Measurements from ENCODE around the gene MLN.

MLN gene

GRCh38 chr6:33789550-33789895 lies 14.3 kb downstream of the MLN start:
- no peaks in the 10 kb centered on the region for H3K27me3 ChIP-seq (ENCODE audit: insufficient read depth, low read length, poor library complexity, severe bottlenecking)
- H3F3A ChIP-seq (ENCODE audit: low read depth), result no peaks in the 10 kb centered on the region
- H3K36me3 ChIP-seq (ENCODE audit: insufficient read depth, low read length), result no peaks in the 10 kb centered on the region; the same call in 1 of the 2 replicates
- H3K4me2 ChIP-seq (ENCODE audit: low read depth, low read length, poor library complexity, severe bottlenecking), result peak overlapping the region; percentile 92
- no peaks in the 10 kb centered on the region for H3K9me3 ChIP-seq (ENCODE audit: insufficient read depth, low read depth, low read length)
- peak overlapping the region; percentile 93 for H3K4me3 ChIP-seq (ENCODE audit: low read length, poor library complexity, severe bottlenecking)
- peaks cover 33% of the 10 kb centered on the region for H4K20me1 ChIP-seq (ENCODE audit: insufficient read depth, low read length, poor library complexity, severe bottlenecking)
- peak overlapping the region; percentile 67 for H2AFZ ChIP-seq (ENCODE audit: low read length)
- H3K9me2 ChIP-seq (replicated peaks; ENCODE audit: low read depth, low read length), result no peaks in the 10 kb centered on the region
- H3K9ac ChIP-seq (ENCODE audit: low read depth, low read length, poor library complexity, severe bottlenecking), result peak overlapping the region; percentile 83
- peaks cover 52% of the 10 kb centered on the region for H3K79me2 ChIP-seq (ENCODE audit: insufficient read depth, low read length)
- H3K4me1 ChIP-seq (ENCODE audit: insufficient read depth, low read length, poor library complexity, severe bottlenecking), result peaks cover 46% of the 10 kb centered on the region
- TF ChIP-seq EZH2phosphoT487 (IDR thresholded peaks at IDR 0.05; ENCODE audit: borderline replicate concordance) (no peak), CTCF (conservative IDR thresholded peaks at IDR 0.05; ENCODE audit: low read length) (no peak)

GRCh38 chr6:33788694-33789549 lies 14.9 kb downstream of the MLN start, which contains the start of gene LEMD2:
TSS of gene LEMD2 (minus strand) at chr6:33789130. CDS start at chr6:33789116, 14 bp downstream.
- Histone ChIP-seq H3F3A (ENCODE audit: low read depth) (no peaks in the 10 kb centered on the region), H3K4me3 (ENCODE audit: low read length, poor library complexity, severe bottlenecking) (peak within 1 kb of the TSS; percentile 93), H3K9ac (ENCODE audit: low read depth, low read length, poor library complexity, severe bottlenecking) (peak within 1 kb of the TSS; percentile 83), H3K9me3 (ENCODE audit: insufficient read depth, low read depth, low read length) (no peaks in the 10 kb centered on the region), H3K79me2 (ENCODE audit: insufficient read depth, low read length) (peaks cover 54% of the 10 kb centered on the region), H2AFZ (ENCODE audit: low read length) (peak within 1 kb of the TSS; percentile 67), H3K4me1 (ENCODE audit: insufficient read depth, low read length, poor library complexity, severe bottlenecking) (peaks cover 46% of the 10 kb centered on the region), H3K4me2 (ENCODE audit: low read depth, low read length, poor library complexity, severe bottlenecking) (peak within 1 kb of the TSS; percentile 98), H4K20me1 (ENCODE audit: insufficient read depth, low read length, poor library complexity, severe bottlenecking) (peaks cover 34% of the 10 kb centered on the region), H3K27me3 (ENCODE audit: insufficient read depth, low read length, poor library complexity, severe bottlenecking) (no peaks in the 10 kb centered on the region), H3K36me3 (ENCODE audit: insufficient read depth, low read length) (peaks cover 2% of the 10 kb centered on the region; the same call in 1 of the 2 replicates), H3K9me2 (replicated peaks; ENCODE audit: low read depth, low read length) (no peaks in the 10 kb centered on the region)
- TF ChIP-seq CTCF (conservative IDR thresholded peaks at IDR 0.05; ENCODE audit: low read length) (no peak), EZH2phosphoT487 (IDR thresholded peaks at IDR 0.05; ENCODE audit: borderline replicate concordance) (no peak)

GRCh38 chr6:33787954-33788693 lies 15.7 kb downstream of the MLN start:
- Histone ChIP-seq H3K36me3 (ENCODE audit: insufficient read depth, low read length) (peaks cover 7% of the 10 kb centered on the region; the same call in 1 of the 2 replicates), H3K4me2 (ENCODE audit: low read depth, low read length, poor library complexity, severe bottlenecking) (peak overlapping the region; percentile 98), H3K79me2 (ENCODE audit: insufficient read depth, low read length) (peaks cover 60% of the 10 kb centered on the region), H3K27me3 (ENCODE audit: insufficient read depth, low read length, poor library complexity, severe bottlenecking) (no peaks in the 10 kb centered on the region), H3K4me1 (ENCODE audit: insufficient read depth, low read length, poor library complexity, severe bottlenecking) (peaks cover 46% of the 10 kb centered on the region), H3K9me3 (ENCODE audit: insufficient read depth, low read depth, low read length) (no peaks in the 10 kb centered on the region), H4K20me1 (ENCODE audit: insufficient read depth, low read length, poor library complexity, severe bottlenecking) (peaks cover 34% of the 10 kb centered on the region), H3K9ac (ENCODE audit: low read depth, low read length, poor library complexity, severe bottlenecking) (peak overlapping the region; percentile 83), H3F3A (ENCODE audit: low read depth) (no peaks in the 10 kb centered on the region), H2AFZ (ENCODE audit: low read length) (no peak overlapping the region), H3K4me3 (ENCODE audit: low read length, poor library complexity, severe bottlenecking) (peak overlapping the region; percentile 93), H3K9me2 (replicated peaks; ENCODE audit: low read depth, low read length) (no peaks in the 10 kb centered on the region)
- no peak for TF ChIP-seq EZH2phosphoT487 (IDR thresholded peaks at IDR 0.05; ENCODE audit: borderline replicate concordance)
- no peak for TF ChIP-seq CTCF (conservative IDR thresholded peaks at IDR 0.05; ENCODE audit: low read length)
